Endothelial cell of umbilical vein (primary cell): ENCODE measurements around the gene NR3C2. TPM values are rescaled to one million over a fixed set of nuclear protein-coding genes. Genes with fewer than 3 reads are reported as not detected.

Experiments
- BruUV-seq: library from RNA; stranded (reverse); fragments of 400-500 nt; replicated peaks from 2 replicates; lab custom pipeline; 2021; lab: Mats Ljungman, UMichigan
- CTCF ChIA-PET: fragments of 300-600, 350-600 bp; sonication (Branson Sonifier 250); formaldehyde crosslinking; loops from one replicate; lab custom pipeline; 2021; ENCODE audit warnings: antibody characterized with exemption, inconsistent platforms; lab: Charles Lee
- POLR2A ChIA-PET: fragments of 300-600, 350-600 bp; sonication (Branson Sonifier 250); formaldehyde crosslinking; loops from one replicate; lab custom pipeline; 2021; ENCODE audit warnings: antibody characterized with exemption, inconsistent platforms; lab: Charles Lee
- DNase-seq: peaks from one replicate; pipeline ENCODE4 v3.0.0-alpha.2; 2011; ENCODE audit warnings: low read depth, low spot score
- FAIRE-seq: peaks from 2 replicates; lab custom pipeline; 2011; peaks lifted over from hg19 to GRCh38; lab: Jason Lieb, UNC
- H2AFZ ChIP-seq: 2 replicates; pipeline ENCODE4 v1.6.0; 2012; ENCODE audit warnings: low read depth, low read length, control low read depth, inconsistent platforms
- H3K27ac ChIP-seq: 2 replicates; pipeline ENCODE4 v1.5.1; 2011; ENCODE audit warnings: low read depth, mild to moderate bottlenecking, control low read depth, low read length, moderate library complexity; ENCODE audit not compliant: insufficient read depth
- H3K27me3 ChIP-seq, 2 experiments: 2 replicates each; pipeline versions ENCODE4 v1.6.0 to v1.6.1; 2011; ENCODE audit warnings: low read length in 2 of 2, mixed read lengths in 1 of 2; ENCODE audit not compliant: control insufficient read depth in 2 of 2, insufficient read depth in 2 of 2
- H3K36me3 ChIP-seq, 2 experiments: 2 replicates in 1 of 2; 3 replicates in 1 of 2; pipeline ENCODE4 v1.5.1; 2011; ENCODE audit warnings: low read length in 2 of 2, mild to moderate bottlenecking in 1 of 2, moderate library complexity in 1 of 2; ENCODE audit not compliant: control insufficient read depth in 2 of 2, insufficient read depth in 2 of 2; ENCODE audit errors: extremely low read depth in 1 of 2
- H3K4me1 ChIP-seq: 3 replicates; pipeline ENCODE4 v1.5.1; 2011; ENCODE audit warnings: mild to moderate bottlenecking, low read length; ENCODE audit not compliant: control insufficient read depth, insufficient read depth; ENCODE audit errors: extremely low read depth
- H3K4me2 ChIP-seq: 2 replicates; pipeline ENCODE4 v1.6.1; 2011; ENCODE audit warnings: low read length, control low read depth, mixed read lengths; ENCODE audit not compliant: insufficient read depth
- H3K4me3 ChIP-seq, 3 experiments: fragments of 200-600 bp in 1 of 3; sonication (generic), shearing (Covaris generic) in 1 of 3; replicated peaks in 1 of 3; 2 replicates each; pipeline ENCODE4 v1.5.1; 2011 to 2016; ENCODE audit warnings: control low read depth in 3 of 3, low read length in 3 of 3, mild to moderate bottlenecking in 2 of 3, inconsistent platforms in 1 of 3, low read depth in 1 of 3, moderate library complexity in 1 of 3; ENCODE audit not compliant: insufficient read depth in 1 of 3
- H3K79me2 ChIP-seq: 2 replicates; pipeline ENCODE4 v1.6.0; 2012; ENCODE audit warnings: low read length, inconsistent platforms; ENCODE audit not compliant: control insufficient read depth, insufficient read depth
- H3K9ac ChIP-seq: replicated peaks from 2 replicates; pipeline ENCODE3; 2011; ENCODE audit warnings: low read length, control low read depth; ENCODE audit not compliant: insufficient read depth; ENCODE audit errors: extremely low read depth
- H3K9me1 ChIP-seq: replicated peaks from 3 replicates; pipeline ENCODE4 v1.6.0; 2011; ENCODE audit warnings: mild to moderate bottlenecking, low read length; ENCODE audit not compliant: control insufficient read depth, insufficient read depth; ENCODE audit errors: extremely low read depth
- H3K9me3 ChIP-seq: replicated peaks from 2 replicates; pipeline ENCODE4 v1.5.1; 2012; ENCODE audit warnings: low read length, inconsistent platforms; ENCODE audit not compliant: control insufficient read depth, insufficient read depth
- H4K20me1 ChIP-seq: replicated peaks from 2 replicates; pipeline ENCODE3; 2011; ENCODE audit warnings: mild to moderate bottlenecking, low read length; ENCODE audit not compliant: control insufficient read depth, insufficient read depth; ENCODE audit errors: extremely low read depth
- CTCF ChIP-seq, 2 donors: IDR thresholded peaks; 1 replicate in 1 of 2; 2 replicates in 1 of 2; pipeline ENCODE4 v1.5.1; 2011; ENCODE audit warnings: low read length in 2 of 2, mild to moderate bottlenecking in 2 of 2, moderate library complexity in 2 of 2, control low read depth in 1 of 2, inconsistent platforms in 1 of 2, low read depth in 1 of 2; ENCODE audit not compliant: insufficient read depth in 1 of 2; ENCODE audit errors: extremely low read depth in 1 of 2
- EZH2 ChIP-seq: IDR thresholded peaks from 2 replicates; pipeline ENCODE4 v1.6.1; 2012; ENCODE audit warnings: borderline replicate concordance, low read depth, mild to moderate bottlenecking, moderate library complexity, low read length, inconsistent platforms; ENCODE audit not compliant: severe bottlenecking
- FOS ChIP-seq: IDR thresholded peaks from 2 replicates; pipeline ENCODE4 v1.6.1; 2011; ENCODE audit warnings: mild to moderate bottlenecking, low read length, moderate library complexity, borderline replicate concordance; ENCODE audit not compliant: insufficient read depth
- GATA2 ChIP-seq: IDR thresholded peaks from 2 replicates; pipeline ENCODE4 v1.7.0; 2011; ENCODE audit warnings: low read depth, mild to moderate bottlenecking, moderate library complexity, mixed read lengths, low read length; ENCODE audit not compliant: insufficient read length, insufficient read depth
- JUN ChIP-seq: IDR thresholded peaks from 2 replicates; pipeline ENCODE4 v1.6.1; 2011; ENCODE audit warnings: borderline replicate concordance, low read depth; ENCODE audit not compliant: insufficient read length, insufficient read depth
- MYC ChIP-seq: IDR thresholded peaks from one replicate; pipeline ENCODE4 v1.6.1; 2011; ENCODE audit warnings: mild to moderate bottlenecking, low read depth, low read length
- POLR2A ChIP-seq: IDR thresholded peaks from 2 replicates; pipeline ENCODE4 v1.6.1; 2012; ENCODE audit warnings: low read depth, mild to moderate bottlenecking, control low read depth, low read length
- POLR2AphosphoS5 ChIP-seq: IDR thresholded peaks from 2 replicates; pipeline ENCODE4 v1.6.1; 2012; ENCODE audit warnings: low read depth, mild to moderate bottlenecking, control low read depth, low read length, moderate library complexity; ENCODE audit not compliant: insufficient read depth
- dilution Hi-C: fragments of 300-500 bp; cut with MboI; formaldehyde crosslinking; loops from one replicate; pipeline ENCODE4 v1.15.0; 2019; ENCODE audit warnings: low sequenced_read_pairs; ENCODE audit not compliant: extremely low pct_ligation_motif_present
- intact Hi-C: fragments of 100-400 bp; cut with micrococcal nuclease; formaldehyde crosslinking; loops from one replicate; pipeline ENCODE4 v1.10.0; 2022
- polyA plus RNA-seq, 4 experiments: library from polyadenylated mRNA; depleted of rRNA in 3 of 4; stranded (reverse) in 3 of 4; unstranded in 1 of 4; fragments of >200 nt; gene quantifications; 2 replicates each; pipeline versions ENCODE4 v1.2.1 to v1.2.3, GENCODE V29; 2011 to 2012; ENCODE audit warnings: missing spikeins in 1 of 4
- total RNA-seq: library from RNA; stranded (reverse); gene quantifications from 2 replicates; pipeline ENCODE4 v1.2.3, GENCODE V29; 2021
- TF ChIP-seq, protein P1 (sequence below): IDR thresholded peaks from 2 replicates; pipeline ENCODE4 v1.6.1; 2011; ENCODE audit not compliant: insufficient read depth, insufficient read length

Gene NR3C2
- total and polyA plus RNA-seq, 2 donors (not counting 3 experiments of a cell fraction or from before 2014, with no cell fraction given): 4.8 to 16.4 TPM

DNA sequence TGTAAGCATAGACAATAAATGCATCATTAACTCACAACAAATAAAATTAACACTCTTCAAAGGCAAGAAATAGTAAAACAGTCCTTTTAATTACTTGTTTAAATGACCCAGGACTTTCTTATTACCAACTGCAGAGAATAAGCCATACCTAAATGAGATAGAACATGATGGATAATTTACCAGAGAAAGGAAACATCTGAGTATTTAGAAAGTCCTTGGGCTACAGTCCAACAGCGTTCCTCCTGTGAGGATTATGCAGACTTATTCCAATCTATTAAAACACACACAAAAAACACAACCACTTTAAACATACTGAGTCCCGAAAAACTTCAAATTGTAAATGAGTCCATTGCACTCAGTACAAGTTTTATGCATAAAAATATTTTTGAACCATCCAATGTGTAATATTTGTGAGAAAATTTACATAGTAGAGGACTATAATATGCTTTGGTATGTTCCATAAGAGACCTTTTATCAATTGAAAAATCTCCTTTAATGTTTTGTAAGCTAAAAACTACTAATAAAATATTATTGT lies 129.2 kb downstream of the NR3C2 start:
- dilution Hi-C loops: no loop called here
- no peak for TF ChIP-seq GATA2
- TF ChIP-seq EZH2: no peak
- TF ChIP-seq POLR2A: no peak
- TF ChIP-seq FOS: no peak
- no peak for TF ChIP-seq CTCF (IDR thresholded peaks at IDR 0.05; ENCODE audit: extremely low read depth in 1 of 2, insufficient read depth in 1 of 2, low read depth in 1 of 2, low read length in 2 of 2)
- TF ChIP-seq JUN: no peak
- TF ChIP-seq MYC: no peak
- TF ChIP-seq POLR2AphosphoS5: no peak
- TF ChIP-seq, protein P1, sequence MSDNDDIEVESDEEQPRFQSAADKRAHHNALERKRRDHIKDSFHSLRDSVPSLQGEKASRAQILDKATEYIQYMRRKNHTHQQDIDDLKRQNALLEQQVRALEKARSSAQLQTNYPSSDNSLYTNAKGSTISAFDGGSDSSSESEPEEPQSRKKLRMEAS: no peak
- Histone ChIP-seq H3K27me3 (no peaks in the 10 kb centered on the region), H3K9ac (no peak overlapping the region), H3K79me2 (no peaks in the 10 kb centered on the region), H4K20me1 (no peaks in the 10 kb centered on the region), H3K9me1 (no peaks in the 10 kb centered on the region), H3K4me1 (no peaks in the 10 kb centered on the region), H3K4me3 (no peak overlapping the region), H2AFZ (no peak overlapping the region), H3K27ac (no peak overlapping the region), H3K36me3 (no peaks in the 10 kb centered on the region), H3K4me2 (no peak overlapping the region), H3K9me3 (no peaks in the 10 kb centered on the region)
- ChIA-PET CTCF (interaction anchor here (1.4 kb wide), 1 partner anchor 39 kb away, joined by 3 read pairs; no protein-coding TSS in a partner anchor), POLR2A (no interaction called here)
- no peak for FAIRE-seq
- BruUV-seq: no TSS peak
- intact Hi-C loops: no loop called here
- peak; percentile 44 for DNase-seq
